Measurements from ENCODE around the gene ZNF620.

DNA sequence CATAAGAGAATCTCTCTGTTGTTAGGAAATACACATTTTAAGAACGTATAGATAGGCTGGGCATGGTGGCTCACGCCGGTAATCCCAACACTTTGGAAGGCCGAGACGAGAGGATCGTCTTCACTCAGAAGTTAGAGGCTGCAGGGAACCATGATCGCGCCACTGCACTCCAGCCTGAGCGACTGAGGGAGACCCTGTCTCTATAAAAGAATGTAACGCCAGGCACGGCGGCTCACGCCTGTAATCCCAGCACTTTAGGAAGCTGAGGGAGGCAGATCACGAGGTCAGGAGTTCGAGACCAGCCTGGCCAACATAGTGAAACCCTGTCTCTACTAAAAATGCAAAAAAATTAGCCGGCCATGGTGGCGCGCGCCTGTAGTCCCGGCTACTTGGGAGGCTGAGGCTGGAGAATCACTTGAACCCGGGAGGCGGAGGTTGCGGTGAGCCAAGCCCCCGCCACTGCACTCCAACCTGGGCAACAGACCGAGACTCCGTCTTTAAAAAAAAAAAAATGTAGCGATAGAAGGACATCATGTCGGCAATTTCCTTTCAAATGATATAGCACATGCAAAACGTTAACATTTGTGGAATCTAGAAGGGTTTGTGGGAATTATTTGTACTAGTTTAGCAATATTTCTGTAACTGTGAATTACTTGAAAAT is 49.4 kb upstream of the ZNF620 start:
- TF ChIP-seq, protein P1, sequence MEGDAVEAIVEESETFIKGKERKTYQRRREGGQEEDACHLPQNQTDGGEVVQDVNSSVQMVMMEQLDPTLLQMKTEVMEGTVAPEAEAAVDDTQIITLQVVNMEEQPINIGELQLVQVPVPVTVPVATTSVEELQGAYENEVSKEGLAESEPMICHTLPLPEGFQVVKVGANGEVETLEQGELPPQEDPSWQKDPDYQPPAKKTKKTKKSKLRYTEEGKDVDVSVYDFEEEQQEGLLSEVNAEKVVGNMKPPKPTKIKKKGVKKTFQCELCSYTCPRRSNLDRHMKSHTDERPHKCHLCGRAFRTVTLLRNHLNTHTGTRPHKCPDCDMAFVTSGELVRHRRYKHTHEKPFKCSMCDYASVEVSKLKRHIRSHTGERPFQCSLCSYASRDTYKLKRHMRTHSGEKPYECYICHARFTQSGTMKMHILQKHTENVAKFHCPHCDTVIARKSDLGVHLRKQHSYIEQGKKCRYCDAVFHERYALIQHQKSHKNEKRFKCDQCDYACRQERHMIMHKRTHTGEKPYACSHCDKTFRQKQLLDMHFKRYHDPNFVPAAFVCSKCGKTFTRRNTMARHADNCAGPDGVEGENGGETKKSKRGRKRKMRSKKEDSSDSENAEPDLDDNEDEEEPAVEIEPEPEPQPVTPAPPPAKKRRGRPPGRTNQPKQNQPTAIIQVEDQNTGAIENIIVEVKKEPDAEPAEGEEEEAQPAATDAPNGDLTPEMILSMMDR (IDR thresholded peaks at IDR 0.05) = no peak
- TF ChIP-seq POLR2A (IDR thresholded peaks at IDR 0.05) (no peak), EP300 (IDR thresholded peaks at IDR 0.05) (no peak)
